HFFc6 (cell line): ENCODE results near the gene EFNB2. TPM values are rescaled to one million over a fixed set of nuclear protein-coding genes. Genes with fewer than 3 reads are reported as not detected.

Experiments
- DNase-seq: peaks from one replicate; pipeline ENCODE4 v3.0.0-alpha.2; 2018
- H3K27ac Mint-ChIP-seq: 2 replicates; pipeline ENCODE4 v1.8.0; 2020; ENCODE audit warnings: mild to moderate bottlenecking, mixed read lengths
- H3K27me3 Mint-ChIP-seq: 2 replicates; pipeline ENCODE4 v1.8.0; 2021; ENCODE audit warnings: mild to moderate bottlenecking, moderate library complexity, mixed read lengths; ENCODE audit not compliant: insufficient read depth
- H3K36me3 Mint-ChIP-seq: 2 replicates; pipeline ENCODE4 v1.8.0; 2021; ENCODE audit warnings: low read depth, mixed read lengths
- H3K4me1 Mint-ChIP-seq: 2 replicates; pipeline ENCODE4 v1.8.0; 2020; ENCODE audit warnings: low read depth, mixed read lengths
- H3K4me3 Mint-ChIP-seq: 2 replicates; pipeline ENCODE4 v1.8.0; 2020; ENCODE audit warnings: mild to moderate bottlenecking, moderate library complexity, mixed read lengths
- H3K9me3 Mint-ChIP-seq: 2 replicates; pipeline ENCODE4 v1.8.0; 2020; ENCODE audit warnings: mild to moderate bottlenecking, mixed read lengths
- CTCF ChIP-seq: fragments of 200-600 bp; sonication (generic); IDR thresholded peaks from 2 replicates; pipeline ENCODE4 v1.5.0; 2021; ENCODE audit warnings: antibody characterized with exemption, mild to moderate bottlenecking
- total RNA-seq, 6 experiments: library from RNA; stranded (reverse); fragmentation: NEBNext Ultra II Directional; extraction: Animal tissue kit (Norgen Biotek cat#: 25700); gene quantifications; 2 replicates in 1 of 6; 3 replicates in 5 of 6; pipeline ENCODE4 v1.2.3, GENCODE V29; 2021

The EFNB2 gene
- total RNA-seq, 6 experiments from 2014 or later, result 8.1 to 32.5 (median 30.6) TPM

GRCh38 chr13:106472621-106473020 is 62.8 kb downstream of the EFNB2 start:
- peak overlapping the region; percentile 87 for H3K4me3 Mint-ChIP-seq
- H3K27me3 Mint-ChIP-seq, result no peaks in the 10 kb centered on the region; the same call in none of the 2 replicates
- no peaks in the 10 kb centered on the region for H3K9me3 Mint-ChIP-seq
- peaks cover 15% of the 10 kb centered on the region for H3K4me1 Mint-ChIP-seq
- H3K27ac Mint-ChIP-seq, result peak overlapping the region; percentile 85
- no peaks in the 10 kb centered on the region for H3K36me3 Mint-ChIP-seq
- no peak for DNase-seq
- TF ChIP-seq CTCF, result no peak

- Mint-ChIP-seq H3K27ac (peak overlapping the region; percentile 85), H3K4me1 (peaks cover 15% of the 10 kb centered on the region), H3K9me3 (no peaks in the 10 kb centered on the region), H3K4me3 (peak overlapping the region; percentile 87), H3K27me3 (no peaks in the 10 kb centered on the region; the same call in 1 of the 2 replicates), H3K36me3 (no peaks in the 10 kb centered on the region)
- TF ChIP-seq CTCF, result no peak
- DNase-seq, result peak; percentile 85
These were observed 63.4 kb downstream of the EFNB2 start for GRCh38 chr13:106471957-106472543.

- H3K4me1 Mint-ChIP-seq, result peaks cover 15% of the 10 kb centered on the region
- no peaks in the 10 kb centered on the region for H3K9me3 Mint-ChIP-seq
- DNase-seq, result no peak
- no peaks in the 10 kb centered on the region for H3K36me3 Mint-ChIP-seq
- TF ChIP-seq CTCF, result no peak
- peaks cover 1% of the 10 kb centered on the region; the same call in 1 of the 2 replicates for H3K27me3 Mint-ChIP-seq
- H3K27ac Mint-ChIP-seq, result no peak overlapping the region
- H3K4me3 Mint-ChIP-seq, result no peak overlapping the region
These were observed 64.9 kb downstream of the EFNB2 start for GRCh38 chr13:106470576-106470975.

- H3K4me3 Mint-ChIP-seq, result no peak overlapping the region
- TF ChIP-seq CTCF, result no peak
- H3K27me3 Mint-ChIP-seq, result peaks cover 8% of the 10 kb centered on the region
- DNase-seq, result no peak
- H3K4me1 Mint-ChIP-seq, result peaks cover 15% of the 10 kb centered on the region
- H3K9me3 Mint-ChIP-seq, result no peaks in the 10 kb centered on the region
- H3K27ac Mint-ChIP-seq, result no peak overlapping the region
- H3K36me3 Mint-ChIP-seq, result no peaks in the 10 kb centered on the region
These were observed 66.5 kb downstream of the EFNB2 start for GRCh38 chr13:106468744-106469590.

GRCh38 chr13:106468207-106468606 is 67.3 kb downstream of the EFNB2 start:
- H3K4me1 Mint-ChIP-seq, result peaks cover 15% of the 10 kb centered on the region
- H3K4me3 Mint-ChIP-seq, result no peak overlapping the region
- H3K27ac Mint-ChIP-seq, result no peak overlapping the region
- DNase-seq, result no peak
- H3K9me3 Mint-ChIP-seq, result no peaks in the 10 kb centered on the region
- H3K27me3 Mint-ChIP-seq, result peaks cover 8% of the 10 kb centered on the region
- H3K36me3 Mint-ChIP-seq, result no peaks in the 10 kb centered on the region
- TF ChIP-seq CTCF, result no peak
